GM18505 (cell line): ENCODE results near the gene RAB30.

Experiments used
- ATAC-seq: cut with Tn5 transposase; IDR thresholded peaks from one replicate; pipeline ENCODE4 v1.9.1; 2021; ENCODE audit not compliant: unreplicated experiment
- POLR2A ChIP-seq: IDR thresholded peaks from 4 replicates; pipeline ENCODE4 v1.6.1; 2011; ENCODE audit warnings: borderline replicate concordance; ENCODE audit not compliant: insufficient read depth, insufficient read length; ENCODE audit errors: extremely low read depth

RAB30 gene

GRCh38 chr11:82932564-82932963 is 139.1 kb downstream of the RAB30 start:
- no peak for ATAC-seq
- no peak for TF ChIP-seq POLR2A

GRCh38 chr11:82930734-82931133 is 141.0 kb downstream of the RAB30 start:
- no peak for ATAC-seq
- TF ChIP-seq POLR2A, result no peak

GRCh38 chr11:82930229-82930628 is 141.5 kb downstream of the RAB30 start:
- no peak for ATAC-seq
- no peak for TF ChIP-seq POLR2A

- ATAC-seq, result no peak
- TF ChIP-seq POLR2A, result no peak
Measured at GRCh38 chr11:82929121-82929520, 142.6 kb downstream of the RAB30 start.

- TF ChIP-seq POLR2A, result no peak
- ATAC-seq, result peak; percentile 63
Measured at GRCh38 chr11:82927264-82927880, 144.3 kb downstream of the RAB30 start.

GRCh38 chr11:82924522-82925224 is 147.0 kb downstream of the RAB30 start:
- ATAC-seq, result no peak
- TF ChIP-seq POLR2A, result no peak
